GM21717 (cell line): ENCODE data around the gene PADI6.

Source experiments
- ATAC-seq: cut with Tn5 transposase; IDR thresholded peaks from one replicate; pipeline ENCODE4 v1.9.1; 2021; ENCODE audit warnings: mild to moderate bottlenecking, moderate library complexity; ENCODE audit not compliant: unreplicated experiment

The PADI6 gene

DNA sequence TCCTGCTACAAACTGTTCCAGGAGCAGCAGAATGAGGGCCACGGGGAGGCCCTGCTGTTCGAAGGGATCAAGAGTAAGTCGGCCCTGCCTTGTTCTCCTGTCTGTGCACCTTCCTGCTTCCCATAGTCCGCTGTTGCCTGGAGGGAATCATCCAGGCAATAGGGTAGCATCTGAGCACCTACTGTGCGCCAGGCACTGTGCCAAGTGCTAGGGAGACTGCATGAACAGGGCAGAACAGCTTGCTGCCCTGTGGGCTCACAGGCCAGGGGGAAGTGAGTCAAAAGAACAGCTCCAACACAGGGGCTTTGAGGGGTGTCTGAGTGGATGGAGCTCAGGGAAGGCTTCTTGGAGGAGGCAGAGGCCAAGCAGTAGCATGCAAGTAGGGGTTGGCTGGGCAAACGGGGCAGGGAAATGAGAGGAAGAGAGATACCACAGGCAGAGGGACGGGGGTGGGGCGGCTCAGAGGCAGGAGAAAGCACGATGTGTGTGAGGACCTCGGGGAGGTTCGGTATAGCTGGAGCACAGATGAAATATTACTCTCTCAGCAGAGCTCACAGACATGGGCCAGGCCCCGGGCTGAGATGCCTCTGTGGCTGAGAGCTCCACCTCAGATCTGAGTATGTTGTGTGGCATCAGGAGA, 15.5 kb upstream of the PADI6 start:
- ATAC-seq: no peak

DNA sequence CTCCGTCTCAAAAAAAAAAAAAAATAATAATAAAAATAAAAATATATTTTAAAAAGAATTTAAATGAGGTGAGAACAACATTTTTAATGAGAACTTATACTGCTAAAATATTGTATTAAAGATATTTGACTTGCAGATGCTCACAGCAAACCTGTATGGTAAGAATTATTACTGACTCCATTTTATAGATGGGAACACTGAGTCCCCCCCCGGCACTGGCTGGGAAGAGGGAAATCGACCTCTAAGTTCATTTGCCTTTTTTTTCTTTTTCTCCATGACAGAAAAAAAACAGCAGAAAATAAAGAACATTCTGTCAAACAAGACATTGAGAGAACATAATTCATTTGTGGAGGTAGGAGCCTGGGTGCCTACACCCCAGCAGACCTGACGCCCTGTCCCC, 13.4 kb upstream of the PADI6 start:
- no peak for ATAC-seq

DNA sequence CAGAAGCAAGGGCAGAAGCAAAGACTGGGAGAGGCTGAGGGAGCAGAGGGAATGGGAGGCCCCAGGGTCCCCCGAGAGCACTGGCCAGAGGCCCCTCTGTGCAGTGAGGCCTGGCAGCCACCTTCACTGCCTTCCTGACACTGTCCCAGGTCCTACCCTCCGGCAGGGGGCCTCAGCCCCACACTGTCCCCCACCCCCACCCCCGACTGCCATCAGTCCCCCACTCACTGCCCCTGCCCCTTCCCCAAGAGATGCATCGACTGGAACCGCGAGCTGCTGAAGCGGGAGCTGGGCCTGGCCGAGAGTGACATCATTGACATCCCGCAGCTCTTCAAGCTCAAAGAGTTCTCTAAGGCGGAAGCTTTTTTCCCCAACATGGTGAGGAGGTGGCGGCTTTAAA, 13.0 kb upstream of the PADI6 start:
- ATAC-seq: no peak

DNA sequence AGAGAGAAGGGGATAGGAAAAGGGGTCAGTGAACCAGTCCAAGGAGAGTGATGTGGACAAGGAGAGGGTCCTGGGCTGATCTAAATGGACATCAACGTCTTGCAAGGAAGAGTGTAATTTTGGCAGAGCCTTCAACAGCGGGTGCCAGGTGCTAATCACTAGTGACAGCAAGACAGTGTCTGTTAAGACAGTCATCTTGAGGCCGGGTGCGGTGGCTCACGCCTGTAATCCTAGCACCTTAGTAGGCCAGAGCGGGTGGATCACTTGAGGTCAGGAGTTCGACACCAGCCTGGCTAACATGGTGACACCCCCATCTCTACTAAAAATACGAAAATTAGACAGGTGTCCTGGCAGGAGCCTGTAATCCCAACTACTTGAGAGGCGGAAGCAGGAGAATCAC, 12.2 kb upstream of the PADI6 start:
- ATAC-seq: no peak

DNA sequence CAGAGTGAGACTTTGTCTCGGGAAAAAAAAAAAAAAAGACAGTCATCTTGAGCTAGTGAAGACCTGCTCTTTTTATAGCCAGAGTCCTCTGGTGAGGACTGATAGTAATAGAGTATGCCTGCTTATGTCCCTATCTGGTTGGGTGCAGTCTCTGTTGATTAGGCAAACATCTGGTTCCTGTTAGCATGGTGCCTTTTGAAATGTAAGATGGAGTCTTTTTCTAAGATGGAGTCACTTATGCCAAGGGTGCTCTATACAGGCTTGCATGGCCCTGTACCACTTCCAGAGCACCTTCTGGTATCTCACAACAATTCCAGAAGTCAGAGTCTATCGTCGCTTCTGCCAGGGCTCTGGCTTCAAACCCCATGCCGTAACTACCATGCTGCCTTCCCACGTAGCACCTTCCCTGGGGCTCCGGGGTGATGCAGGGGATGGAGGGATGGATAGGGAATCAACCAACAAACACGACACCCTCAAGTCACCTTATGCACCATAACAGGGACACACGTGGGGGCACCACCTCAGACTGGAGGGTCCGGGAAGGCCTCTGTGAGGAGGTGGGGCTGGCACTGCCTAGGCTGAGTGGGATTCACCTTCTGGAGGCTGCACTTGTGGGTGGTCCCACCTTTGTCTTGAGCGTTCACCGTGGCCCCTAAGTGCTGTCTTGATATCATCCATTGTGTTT, 11.6 kb upstream of the PADI6 start:
- no peak for ATAC-seq

DNA sequence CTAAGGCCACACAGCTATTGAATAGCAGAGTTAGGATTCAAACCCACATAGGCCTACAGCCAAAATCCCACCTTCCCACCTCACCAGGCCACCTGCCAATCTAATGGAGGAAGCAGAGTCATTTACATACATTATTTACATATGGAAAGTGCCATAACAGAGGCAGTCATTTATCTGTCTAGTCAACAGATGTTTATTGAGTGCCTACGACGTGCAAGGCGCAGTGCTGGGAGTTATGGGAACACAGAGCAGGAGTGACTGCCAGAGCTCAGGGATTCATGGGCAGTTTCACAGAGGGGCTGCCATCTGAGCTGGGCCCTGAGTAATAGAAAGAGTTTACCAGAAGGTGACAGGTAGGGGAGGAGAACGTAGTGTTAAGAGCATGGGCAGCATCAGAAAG, 10.3 kb upstream of the PADI6 start:
- ATAC-seq: no peak

DNA sequence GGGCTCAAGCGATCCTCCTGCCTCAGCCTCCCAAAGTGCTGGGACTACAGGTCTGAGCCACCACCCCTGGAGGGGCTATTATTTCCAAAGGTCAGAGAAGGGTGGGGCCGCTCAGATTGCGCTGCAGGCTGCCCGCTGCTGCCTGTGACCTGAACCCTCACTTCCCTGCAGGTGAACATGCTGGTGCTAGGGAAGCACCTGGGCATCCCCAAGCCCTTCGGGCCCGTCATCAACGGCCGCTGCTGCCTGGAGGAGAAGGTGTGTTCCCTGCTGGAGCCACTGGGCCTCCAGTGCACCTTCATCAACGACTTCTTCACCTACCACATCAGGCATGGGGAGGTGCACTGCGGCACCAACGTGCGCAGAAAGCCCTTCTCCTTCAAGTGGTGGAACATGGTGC, 8.6 kb upstream of the PADI6 start:
- ATAC-seq: no peak

DNA sequence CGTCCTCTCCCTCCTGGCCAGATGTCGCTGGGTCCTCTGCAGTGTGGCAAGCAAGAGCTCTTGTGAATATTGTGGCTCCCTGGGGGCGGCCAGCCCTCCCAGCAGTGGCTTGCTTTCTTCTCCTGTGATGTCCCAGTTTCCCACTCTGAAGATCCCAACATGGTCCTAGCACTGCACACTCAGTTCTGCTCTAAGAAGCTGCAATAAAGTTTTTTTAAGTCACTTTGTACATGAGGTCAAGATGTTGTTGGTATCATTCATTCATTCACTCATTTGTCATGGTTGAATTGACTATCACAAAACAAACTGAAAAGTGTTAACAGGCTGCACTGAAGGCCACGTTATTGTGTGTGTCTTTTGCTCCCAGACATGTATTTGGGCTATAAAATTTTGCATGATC, 8.2 kb upstream of the PADI6 start:
- ATAC-seq: no peak

DNA sequence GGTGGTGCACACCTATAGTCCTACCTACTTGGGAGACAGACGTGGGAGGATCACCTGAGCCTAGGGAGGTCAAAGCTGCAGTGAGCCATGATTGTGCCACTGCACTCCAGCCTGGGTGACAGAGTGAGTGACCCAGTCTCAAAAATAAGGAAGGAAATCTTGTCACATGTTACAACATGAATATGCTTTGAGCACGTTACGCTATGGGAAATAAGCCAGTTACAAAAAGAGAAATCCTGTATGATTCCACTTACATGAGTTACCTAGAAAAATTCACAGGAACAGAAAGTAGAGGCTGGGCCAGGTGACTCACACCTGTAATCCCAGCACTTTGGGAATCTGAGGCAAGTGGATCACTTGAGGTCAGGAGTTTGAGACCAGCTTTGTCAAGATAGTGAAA, 6.7 kb upstream of the PADI6 start:
- ATAC-seq: no peak

DNA sequence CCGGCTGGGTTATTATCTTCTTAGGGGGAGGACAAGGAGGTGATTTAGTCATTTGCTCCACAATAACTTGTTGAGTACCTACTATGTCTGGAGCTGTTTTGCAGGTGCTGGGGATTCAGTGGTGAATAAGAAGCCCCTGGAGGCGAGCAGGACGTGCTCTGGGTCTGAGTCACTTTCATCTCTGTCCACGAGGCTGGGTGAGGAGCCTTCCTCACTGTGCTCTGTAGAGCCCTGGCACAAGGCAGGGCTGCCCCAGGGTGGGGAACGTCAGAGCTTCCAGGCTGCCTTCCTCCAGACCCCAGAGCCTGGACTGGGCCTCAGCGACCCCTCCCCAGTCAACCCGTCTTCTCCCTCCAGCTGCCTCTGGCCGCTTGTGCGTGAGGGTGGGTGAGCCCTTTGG, 2.5 kb upstream of the PADI6 start:
- ATAC-seq: no peak

DNA sequence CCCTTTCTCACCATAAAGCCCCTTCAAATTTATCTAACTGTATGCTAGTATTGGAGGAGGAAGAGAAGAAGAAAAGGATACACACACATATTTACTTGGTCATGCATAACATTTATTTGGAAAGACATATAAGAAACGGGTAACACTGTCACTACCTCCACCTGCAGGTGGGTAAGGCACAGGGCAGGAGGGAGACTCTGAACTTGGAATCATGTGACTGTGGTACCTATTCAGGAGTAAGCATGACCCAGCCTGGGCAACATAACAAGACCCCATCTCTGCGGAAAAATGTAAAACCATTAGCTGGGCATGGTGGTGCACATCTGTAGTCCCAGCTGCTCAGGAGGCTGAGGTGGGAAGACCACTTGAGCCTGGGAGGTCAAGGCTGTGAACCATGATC, 1.4 kb upstream of the PADI6 start:
- no peak for ATAC-seq

DNA sequence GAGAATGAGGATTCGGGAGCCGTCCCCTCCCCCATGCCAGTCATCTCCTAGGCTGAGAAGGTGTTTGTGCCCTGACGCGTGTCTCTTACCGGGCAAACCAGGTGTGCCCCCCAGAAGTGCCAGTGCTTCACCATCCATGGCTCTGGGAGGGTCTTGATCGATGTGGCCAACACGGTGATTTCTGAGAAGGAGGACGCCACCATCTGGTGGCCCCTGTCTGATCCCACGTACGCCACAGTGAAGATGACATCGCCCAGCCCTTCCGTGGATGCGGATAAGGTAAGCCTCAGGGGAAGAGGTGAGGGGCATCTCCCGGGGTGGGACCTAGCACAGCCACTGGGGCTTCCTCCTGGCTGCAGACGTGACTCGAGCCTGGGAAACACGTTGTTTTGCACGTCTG, 959 bp downstream of the PADI6 start:
- ATAC-seq: no peak

DNA sequence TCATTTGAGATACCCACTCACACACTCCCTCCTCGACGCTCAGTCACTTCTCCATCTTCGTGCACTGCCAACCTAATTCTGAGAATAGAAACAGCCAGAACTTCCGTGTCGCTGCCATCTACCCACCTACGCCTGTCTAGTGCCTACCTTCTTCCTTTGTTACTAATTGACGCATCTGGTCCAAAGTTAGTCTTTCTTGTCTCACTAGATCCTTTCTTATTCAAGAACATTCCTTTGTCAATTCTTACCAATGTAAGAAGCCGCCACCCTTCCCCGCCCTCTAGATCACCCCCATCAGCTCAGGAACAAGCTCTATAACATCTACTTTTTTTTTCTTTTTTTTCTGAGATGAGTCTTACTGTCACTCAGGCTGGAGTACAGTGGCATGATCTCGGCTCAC, 3.7 kb downstream of the PADI6 start:
- ATAC-seq: no peak

DNA sequence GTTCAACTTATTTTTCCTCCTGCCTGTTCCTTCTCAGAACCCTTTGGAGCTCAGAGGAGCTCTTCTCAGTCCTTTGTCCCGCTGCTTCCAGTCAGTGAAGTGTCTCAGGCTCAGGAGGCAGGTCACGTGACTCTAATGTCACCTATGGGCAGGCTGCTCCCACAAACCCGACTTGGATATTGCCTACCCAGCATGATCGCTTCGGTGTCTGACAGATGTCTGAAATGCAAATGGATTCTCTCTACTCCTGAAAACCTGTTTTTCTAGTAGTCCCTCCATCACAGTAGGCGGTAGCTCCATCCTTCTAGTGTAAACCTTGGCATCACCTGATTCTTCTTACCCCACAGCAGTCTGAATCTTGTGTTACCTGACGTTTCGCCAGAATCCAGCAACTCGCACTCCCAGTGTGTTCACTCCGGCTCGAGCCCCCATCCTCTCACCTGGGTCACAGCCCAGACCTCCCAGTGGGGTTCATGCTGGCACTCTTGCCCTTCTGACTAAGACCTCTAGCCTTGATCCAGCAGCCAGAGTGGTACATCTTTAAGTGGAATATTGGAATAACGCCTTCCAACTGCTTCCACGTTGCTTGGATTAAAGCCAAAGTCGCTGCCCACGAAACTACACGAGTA, 5.4 kb downstream of the PADI6 start:
- no peak for ATAC-seq

DNA sequence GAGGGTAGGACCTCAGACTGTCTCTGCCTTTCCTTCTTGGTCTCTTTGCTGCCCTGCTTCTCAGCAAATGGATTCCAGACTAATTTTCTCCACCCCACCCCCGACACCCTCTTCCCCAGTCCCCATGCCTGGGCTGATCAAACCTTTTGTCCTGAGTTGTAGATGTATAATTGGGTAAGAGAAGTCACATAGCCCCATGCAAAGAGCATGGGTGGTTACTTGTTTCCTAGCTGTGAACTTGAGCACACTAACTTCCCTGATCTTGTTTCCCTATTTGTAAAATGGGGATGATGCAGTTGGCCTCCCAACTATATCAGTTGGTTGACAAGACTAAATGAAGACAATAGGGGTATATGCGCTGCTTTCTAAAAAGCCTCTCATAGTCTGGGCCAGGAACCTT, 9.2 kb downstream of the PADI6 start:
- ATAC-seq: no peak

DNA sequence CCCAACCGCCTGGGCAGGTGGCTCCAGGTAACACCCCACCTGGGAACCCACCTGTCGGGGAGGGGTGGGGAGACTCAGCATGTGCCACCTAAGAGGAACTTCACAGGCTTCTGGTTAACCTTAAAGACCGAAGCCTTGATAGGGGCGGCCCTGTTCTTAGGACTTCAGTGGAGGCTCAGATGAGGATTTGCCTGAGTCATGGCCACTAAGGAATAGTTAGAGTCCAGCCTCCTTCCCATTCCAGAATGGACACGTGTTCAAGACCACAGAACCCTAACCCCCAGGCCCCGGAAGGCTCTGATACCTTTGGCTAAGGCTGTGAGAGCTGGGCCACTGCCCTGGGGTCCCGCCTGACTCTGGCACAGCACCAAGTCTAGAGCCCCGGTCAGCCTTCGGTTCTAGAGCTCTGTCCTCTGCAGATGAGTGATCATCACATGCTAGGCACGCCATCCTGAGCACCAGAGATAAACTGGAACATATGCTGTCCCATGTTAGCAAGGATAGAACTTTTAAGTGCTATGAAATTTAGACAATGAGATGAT, 20.3 kb downstream of the PADI6 start:
- ATAC-seq: no peak

DNA sequence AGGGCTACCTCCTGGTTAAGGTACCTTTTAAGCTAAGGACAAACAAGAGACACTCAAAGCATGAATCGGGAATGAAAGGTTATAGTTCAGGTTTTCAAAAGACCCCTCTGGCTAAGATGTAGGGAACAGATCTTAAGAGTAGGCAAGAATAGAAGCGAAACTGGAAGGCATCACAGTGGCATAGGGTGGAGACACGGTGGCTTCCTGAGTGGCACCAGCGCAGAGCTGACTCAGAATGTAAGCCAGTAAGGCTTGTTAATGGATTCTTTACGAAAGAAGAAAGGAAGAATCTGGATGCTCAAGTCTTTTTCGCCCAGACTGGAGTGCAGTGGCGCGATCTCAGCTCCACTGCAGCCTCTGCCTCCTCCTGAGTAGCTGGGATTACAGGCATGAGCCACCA, 21.2 kb downstream of the PADI6 start:
- no peak for ATAC-seq

DNA sequence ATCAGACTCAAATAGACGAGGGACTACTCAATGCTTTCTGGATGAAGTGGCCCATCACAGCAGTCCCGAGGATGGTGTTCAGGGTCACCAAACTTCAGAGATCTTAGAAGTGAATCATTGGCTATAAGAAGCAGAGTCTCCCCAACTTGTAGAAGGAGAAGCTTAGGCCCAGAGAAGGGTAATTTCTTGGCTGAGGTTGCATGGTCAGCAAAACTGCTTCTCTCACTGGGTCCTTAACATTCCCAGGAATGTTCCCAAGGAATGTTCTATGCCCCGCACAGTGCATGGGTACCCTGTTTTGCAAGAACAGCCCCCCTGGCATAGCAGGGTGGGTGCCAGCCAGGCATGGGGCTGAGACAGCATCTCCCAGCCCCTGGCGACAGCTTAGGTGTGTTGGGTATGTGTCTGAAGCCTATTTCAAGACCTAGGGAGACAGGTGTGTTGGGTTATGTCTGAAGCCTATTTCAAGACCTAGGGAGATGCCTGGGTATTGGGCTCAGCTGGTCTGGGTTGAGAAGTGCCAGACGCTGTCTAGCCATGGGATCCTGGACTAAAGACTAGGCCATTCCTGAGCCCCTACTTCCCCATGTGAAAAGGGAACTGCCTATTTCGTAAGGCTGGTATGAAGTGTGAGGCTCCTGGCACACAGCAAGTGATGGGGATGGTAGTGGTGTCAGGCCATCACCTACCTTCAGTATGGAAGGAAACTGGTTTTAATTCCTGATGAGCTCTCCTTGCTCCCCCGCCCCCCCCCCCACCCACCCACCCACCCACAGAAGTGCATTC, 26.1 kb downstream of the PADI6 start:
- ATAC-seq: no peak

DNA sequence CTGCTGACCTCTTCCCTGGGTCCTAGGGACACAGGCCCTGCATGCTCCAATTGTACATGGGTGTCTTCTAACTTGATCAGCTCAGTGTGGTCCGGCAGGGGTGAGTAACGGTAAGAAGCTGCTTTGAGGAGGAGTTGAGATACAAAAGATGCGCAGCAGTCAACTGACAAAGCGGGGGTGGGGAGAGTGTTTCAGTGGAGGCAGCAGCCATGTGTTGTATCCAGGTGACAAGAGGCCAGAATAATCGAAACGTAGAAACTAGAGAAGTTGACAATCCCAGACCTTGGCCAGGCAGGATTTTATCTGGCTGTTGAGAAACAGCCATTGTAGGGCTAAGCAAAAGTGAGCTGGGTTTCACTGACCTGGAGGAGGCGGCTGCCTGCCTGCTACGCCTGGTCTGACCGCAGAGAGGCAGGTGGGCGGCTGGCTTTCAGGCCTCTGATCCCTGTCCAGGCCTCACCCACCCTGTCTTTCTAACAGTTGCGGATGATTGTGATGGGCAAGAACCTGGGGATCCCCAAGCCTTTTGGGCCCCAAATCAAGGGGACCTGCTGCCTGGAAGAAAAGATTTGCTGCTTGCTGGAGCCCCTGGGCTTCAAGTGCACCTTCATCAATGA, 28.8 kb downstream of the PADI6 start:
- no peak for ATAC-seq

DNA sequence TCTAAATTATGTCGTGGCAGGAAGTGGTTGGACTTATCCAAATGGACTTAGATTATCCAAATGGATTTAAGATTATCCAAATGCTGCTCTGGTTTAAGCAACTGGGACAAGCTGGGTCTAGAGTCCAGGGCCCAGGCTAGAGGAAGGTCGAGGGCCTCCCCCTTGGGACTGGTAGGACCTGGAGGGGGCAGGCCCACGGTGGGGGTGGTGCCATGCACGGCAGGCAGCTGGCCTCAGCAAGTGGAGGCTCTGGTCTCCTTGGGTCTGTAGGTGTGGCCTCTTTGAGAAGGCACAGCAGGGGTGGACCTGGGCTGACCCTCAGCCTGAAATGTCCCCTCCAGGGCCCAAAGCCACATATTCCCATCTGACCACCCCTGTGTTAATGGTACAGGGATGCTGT, 29.8 kb downstream of the PADI6 start:
- no peak for ATAC-seq

DNA sequence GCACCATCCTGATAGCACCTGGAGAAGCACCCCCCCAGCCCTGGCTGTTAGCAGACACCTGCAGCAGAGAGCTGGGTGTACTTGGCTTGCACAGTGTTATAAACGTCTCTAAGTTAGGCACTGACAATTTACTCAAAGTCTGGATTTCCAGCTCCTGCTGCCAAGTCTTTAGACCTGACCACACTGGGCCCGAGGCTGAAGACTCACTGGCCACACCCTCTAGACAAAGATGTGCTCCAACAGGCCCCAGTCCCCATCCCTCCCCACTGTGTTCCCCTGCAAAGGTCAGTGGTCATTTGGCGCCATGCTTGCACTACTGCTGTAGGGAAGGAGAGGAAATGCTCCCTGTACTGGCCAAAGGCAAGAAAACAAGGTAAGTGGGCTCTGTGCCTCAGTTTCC, 31.1 kb downstream of the PADI6 start:
- no peak for ATAC-seq
